HG02973 (cell line): ENCODE measurements around the gene BCKDHA.
"Not testable (repeated sequence)": the region's sequence is repeated elsewhere in the genome, so short reads cannot be mapped to it uniquely, and the experiment has no call there.

Experiments
- ATAC-seq: cut with Tn5 transposase; IDR thresholded peaks from one replicate; pipeline ENCODE4 v1.9.1; 2021; ENCODE audit warnings: moderate library complexity; ENCODE audit not compliant: unreplicated experiment

BCKDHA gene

DNA sequence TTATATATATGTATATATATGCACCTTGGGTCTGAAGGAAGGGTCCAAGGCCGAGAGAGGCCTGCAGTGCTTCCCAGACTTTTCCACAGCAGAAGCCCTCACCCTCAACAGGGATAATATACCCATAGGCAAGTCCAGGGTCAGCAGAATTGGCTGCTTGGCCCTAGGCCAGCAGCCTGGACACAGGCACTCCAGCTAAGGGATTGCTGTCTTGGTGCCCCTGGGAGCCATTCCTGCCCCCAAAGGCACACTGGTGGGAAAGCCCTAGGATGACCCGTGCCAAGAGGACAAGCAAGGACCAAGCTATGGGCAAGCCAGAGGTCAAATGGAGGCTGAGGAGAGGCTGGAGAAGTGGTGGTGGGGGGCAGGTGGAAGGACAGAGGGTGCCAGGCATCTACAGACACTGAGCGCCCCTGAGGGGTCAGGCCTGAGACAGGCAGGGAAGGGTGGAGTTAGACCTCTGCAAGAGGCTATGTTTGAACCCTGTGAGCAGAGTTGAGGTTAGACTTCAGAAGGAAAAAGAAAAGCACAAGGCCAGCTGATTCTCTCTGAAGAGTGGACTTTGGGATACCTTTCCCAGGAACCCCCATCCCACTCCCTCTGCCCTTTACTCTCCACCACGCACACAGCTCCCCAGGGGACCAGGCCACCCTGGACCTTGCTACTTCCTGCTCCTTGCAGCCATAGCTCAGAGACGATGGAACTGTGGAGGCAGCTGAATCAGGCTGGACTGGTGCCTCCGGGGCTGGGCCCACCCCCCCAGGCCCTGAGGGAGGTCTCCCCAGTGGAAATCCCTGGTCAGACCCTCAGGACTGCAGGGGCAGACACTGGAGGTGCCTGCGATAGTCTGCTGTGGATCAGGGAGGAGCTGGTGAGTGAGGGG is 45.1 kb downstream of the BCKDHA start, which contains the start of gene ERICH4:
TSS of gene ERICH4 (plus strand) at position 684 of the 883 bp plus-strand sequence. CDS start at position 698, 14 bp downstream.
- ATAC-seq = no peak

DNA sequence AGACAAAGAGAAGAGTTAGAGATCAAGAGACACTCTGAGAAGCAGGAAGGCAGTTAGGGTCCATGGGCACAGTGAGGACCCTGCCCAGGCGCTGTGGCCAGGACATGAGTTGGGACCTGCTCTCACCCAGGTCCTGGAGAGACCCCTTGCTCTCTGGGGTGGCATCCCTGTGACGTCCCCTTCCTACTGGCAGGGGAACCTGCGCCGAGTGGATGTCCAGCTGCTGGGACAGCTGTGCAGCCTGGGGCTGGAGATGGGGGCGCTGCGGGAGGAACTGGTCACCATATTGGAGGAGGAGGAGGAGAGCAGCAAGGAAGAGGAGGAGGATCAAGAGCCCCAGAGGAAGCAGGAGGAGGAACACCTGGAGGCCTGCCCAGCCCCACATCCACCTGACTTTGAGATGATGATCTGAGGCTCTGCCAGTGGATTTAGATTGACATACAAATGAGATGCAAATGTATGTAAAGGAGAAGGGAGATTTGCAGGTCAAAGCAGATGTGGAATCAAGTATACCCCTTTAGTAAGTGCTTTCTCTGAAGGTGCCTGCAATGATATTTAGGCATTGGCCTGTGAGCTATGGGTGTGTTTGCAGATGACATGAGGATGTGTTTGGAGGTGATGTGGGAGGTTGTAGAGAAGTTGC is 46.3 kb downstream of the BCKDHA start:
- ATAC-seq = no peak

DNA sequence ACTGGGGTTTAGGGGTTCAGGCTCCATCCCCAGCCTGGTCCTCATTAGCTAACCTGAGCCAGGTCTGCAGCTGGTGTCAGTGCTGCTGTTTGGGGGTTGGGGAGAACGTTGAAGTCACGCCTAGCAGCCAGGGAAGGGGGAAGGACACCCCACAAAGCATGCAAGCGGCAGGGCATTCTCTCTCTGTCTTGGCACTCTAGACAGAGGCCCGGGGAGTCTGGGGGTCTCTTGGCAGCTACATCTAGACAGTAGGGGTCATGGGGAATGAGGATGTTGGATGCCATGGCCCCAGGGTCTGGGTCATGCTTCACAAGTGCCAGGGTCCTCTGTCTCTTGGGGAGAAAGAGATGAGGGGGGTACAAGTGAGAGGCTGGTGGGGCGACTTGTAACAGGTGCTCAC is 48.0 kb downstream of the BCKDHA start:
- ATAC-seq = no peak

DNA sequence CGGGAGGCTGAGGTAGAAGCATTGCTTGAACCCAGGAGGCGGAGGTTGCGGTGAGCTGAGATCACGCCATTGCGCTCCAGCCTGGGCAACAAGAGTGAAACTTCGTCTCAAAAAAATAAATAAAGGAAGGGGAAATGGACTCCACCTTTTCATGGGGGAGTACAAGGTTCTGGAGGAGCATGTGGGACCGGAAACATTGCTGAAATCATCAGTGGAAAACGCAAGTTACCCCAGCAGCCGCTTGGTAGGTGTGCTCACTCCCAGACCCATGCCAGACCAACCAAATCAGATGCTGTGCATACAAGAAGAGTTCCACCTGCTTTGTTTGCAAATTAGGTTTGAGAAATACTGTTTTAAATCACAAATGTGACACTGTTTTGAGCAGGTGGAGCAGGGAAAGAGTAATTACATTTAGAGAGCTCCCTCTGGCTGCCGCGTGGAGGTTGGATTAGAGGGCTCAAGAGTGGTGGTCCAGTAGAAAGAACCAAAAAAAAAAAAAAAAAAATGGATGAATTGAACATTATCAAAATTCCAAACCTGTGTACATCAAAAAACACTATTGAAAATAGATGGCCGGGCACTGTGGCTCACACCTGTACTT is 50.2 kb downstream of the BCKDHA start:
- ATAC-seq = no peak

DNA sequence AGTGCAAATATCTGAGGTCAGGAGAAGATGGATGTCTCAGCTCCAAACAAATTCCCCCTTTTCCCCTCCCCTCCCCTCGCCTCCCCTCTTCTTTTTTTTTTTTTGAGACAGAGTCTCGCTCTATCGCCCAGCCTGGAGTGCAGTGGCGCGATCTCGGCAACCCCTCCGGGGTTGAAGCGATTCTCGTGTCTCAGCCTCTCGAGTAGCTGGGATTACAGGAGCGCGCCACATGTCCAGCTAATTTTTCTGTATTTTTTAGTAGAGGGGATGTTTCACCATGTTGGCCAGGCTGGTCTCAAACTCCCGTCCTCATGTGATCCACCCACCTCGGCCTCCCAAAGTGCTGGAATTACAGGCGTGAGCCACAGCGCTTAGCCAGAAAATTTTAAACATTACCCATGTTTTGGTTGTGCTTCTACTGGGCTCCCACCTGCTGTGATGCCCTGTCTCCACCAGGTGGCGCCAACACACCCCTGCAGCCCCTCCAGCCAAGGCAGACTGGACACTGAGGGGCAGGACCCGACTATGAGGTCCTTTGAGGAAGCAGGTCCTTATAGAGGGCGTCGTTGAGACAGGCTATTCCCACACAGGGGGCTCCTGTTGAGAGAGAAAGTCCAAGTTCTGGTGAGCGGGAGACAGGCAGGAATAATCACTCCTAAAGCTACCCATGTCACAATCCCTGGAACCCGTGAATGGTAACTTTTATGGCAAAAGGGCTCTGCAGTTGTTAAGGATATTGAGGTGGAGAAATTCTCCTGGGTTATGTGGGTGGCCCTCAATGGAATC is 51.7 kb downstream of the BCKDHA start:
- no peak for ATAC-seq

DNA sequence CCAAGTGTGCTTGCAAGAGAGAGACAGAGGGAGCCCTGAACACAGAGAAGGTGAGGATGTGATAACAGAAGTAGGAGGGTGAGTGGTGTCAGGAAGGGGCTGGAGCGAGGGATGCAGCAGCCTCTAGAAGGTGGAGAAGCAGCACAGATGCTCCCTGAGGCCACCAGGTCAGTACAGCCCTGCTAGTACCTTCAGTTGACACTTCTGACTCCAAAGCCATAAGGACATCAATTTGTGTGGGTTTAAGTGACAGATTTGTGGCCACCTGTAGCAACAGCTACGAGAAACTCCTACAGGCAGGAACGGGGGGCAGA is 52.2 kb downstream of the BCKDHA start:
- ATAC-seq = no peak

DNA sequence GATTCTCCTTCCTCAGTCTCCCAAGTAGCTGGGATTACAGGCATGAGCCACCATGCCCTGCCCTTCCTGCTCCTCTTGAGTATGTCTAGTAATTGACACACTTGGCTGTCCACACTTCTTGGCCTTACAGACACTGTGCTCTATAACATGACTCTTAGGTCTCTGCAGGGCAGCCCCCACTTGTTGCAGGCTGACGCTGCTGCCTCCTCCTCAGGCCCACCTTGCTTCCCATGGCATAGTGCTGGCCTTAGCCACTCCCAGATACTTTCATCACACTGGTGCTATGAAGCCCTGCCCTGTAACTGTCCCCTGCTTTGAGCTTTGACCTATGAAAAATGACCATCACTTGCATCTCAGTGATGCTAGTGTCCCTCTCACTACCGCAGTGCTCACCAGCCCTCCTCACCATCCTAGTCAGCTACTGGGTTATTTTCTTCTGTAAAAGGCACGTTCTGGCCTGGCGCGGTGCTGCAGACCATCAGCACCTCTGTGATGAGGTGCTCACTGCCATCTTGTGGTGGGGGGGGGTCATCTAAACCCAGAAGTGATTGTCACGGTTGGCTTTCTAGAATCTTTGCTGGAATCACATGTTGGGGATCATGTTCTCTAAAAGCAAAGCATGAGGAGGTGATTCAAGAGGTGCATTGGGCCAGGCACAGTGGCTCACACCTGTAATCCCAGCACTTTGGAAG is 55.1 kb downstream of the BCKDHA start:
- ATAC-seq = no peak

DNA sequence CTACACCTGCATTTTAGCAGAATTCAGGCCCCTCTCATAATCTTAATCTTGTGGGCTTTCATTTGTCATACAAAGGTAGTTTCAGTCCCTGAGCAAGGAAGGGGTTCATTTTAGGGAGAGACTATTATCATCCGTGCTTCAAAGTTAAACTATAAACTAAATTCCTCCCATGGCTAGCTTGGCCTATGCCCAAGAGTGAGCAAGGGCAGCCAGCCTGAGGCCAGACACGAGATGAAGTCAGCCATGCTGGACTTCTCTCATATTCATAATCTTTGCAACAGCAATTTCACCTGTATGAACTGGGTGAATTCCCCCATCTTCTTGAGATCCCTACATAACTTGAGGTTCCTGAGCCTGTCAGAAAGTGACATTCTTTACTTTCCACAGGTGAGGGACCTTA is 58.3 kb downstream of the BCKDHA start:
- ATAC-seq = no peak

DNA sequence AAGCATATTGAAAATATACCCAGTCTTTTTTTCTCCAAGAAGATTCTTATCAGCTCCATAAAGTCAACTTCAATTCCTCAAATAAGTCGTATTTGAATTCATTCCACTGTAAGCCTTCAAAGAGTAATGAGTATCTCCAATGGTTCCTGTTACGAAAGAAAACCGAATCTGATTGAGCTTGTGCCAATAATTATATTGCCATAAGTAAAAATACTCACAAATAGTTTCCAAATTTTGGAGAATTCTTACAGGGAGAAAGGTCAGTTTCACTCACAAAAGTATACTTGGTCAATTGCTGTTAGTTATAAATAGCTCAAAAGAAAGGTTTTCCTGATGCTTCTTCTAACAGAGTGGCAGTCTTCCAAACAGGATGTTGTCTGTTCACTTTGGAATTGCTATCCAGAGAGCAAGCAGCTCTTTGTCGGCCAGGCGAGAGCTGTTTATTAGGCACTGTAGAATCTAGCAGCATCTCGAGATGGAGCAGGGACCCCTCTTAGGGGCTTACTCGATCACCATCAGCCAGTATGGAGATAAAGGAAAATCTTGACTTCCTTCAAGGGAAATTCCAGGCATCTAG is 58.8 kb downstream of the BCKDHA start:
- no peak for ATAC-seq

DNA sequence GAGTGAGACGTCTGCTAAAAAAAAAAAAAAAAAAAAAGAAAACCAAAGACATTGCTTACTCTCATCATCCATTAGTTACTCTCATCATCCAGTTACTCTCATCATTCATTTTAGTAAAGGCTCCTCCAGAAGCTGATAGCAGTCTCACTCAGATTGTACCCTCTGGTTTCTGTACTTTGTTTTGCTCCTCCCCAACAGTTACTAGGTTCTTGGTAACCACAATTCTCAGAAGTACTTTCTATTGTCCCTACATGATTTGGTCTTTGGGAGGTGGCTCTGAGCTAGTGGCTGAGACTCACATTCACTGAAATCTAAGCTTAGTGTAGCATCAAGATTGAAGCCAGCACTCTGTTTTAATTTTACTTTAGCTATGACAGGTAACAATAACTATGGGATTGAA is 59.6 kb downstream of the BCKDHA start:
- ATAC-seq = peak; percentile 72

DNA sequence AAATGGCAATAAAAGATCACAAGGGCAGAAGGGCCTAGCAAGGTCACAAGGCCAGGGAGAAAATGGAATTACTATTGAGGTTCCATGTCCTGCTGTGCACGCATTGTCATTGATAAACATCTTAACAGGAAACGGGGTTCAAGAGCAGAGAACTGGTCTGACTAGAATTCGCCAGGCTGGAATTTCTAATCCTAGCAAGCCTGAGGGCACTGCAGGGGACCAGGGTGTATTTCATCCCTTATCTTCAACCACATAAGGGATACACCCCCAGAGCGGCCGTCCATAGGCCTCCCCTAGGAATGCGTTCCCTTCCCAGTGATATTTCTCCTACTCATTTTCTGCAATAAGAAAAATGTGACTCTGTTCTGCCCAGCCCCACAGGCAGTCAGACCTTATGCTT is 64.9 kb downstream of the BCKDHA start:
- ATAC-seq = no peak

DNA sequence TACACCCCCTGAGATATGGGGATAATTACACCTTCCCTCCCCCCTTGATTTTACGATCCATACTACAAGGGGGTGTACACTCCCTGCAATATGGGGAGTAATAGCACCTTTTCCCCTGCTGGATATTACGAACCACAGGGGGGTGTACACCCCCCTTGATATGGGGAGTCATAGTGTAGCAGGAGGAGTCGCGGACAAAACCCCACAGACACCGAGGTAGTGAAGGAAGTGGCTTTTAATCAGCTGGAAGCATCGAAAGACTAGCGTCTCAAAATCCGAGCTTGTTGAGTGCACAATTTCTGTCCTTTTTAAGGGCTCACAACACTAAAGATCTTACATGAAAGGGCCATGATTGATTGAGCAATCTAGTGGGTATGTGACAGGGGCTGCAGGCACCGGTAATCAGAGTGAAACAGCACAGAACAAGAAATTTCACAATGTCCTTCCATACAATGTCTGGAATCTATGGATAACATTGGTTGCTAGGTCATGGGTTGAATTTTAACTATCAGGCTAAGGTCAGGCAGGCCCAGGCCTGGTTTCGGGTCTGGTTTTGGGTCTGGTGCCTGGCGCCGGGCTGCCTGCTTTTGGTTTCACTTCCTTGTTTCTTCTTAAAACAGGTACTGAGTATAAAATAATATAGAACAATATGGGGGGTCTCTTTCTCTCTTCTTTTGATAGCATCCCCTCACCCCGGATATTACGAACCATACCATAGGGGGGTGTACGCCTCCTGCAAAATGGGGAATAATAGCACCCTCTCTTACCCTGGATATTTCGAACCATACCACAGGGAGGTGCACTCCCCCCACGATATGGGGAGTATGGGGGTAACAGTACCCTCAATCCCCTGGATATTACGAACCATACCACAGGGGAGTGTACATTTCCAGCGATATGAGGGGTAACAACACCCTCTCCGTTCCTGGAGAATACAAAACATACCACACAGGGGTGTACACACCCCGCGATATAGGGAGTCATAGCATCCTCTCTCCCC is 65.9 kb downstream of the BCKDHA start:
- not testable (repeated sequence) for ATAC-seq
